Stomach (tissue), 9 donors: Measurements from ENCODE around the gene NRG2. TPM values are rescaled to one million over a fixed set of nuclear protein-coding genes. Genes with fewer than 3 reads are reported as not detected.

Source experiments
- DNase-seq, 2 donors: peaks; one replicate each; pipeline versions ENCODE4 v3.0.0 to v3.0.0-alpha.2; 2013 to 2019
- H3K27ac ChIP-seq, 5 donors: fragments of 200-600 bp in 4 of 5; sonication (generic) in 4 of 5; one replicate each; pipeline ENCODE4 v1.5.1; 2013 to 2019; ENCODE audit warnings: mild to moderate bottlenecking in 1 of 5, moderate library complexity in 1 of 5
- H3K27me3 ChIP-seq, 3 donors: fragments of 200-600 bp; sonication (generic); one replicate each; pipeline ENCODE4 v1.5.1; 2017 to 2019; ENCODE audit warnings: mixed run types in 1 of 3
- H3K36me3 ChIP-seq, 4 donors: fragments of 200-600 bp; sonication (generic); 1 replicate in 3 of 4; 2 replicates in 1 of 4; pipeline ENCODE4 v1.5.1; 2016 to 2019
- H3K4me1 ChIP-seq, 4 donors: fragments of 200-600 bp; sonication (generic); one replicate each; pipeline ENCODE4 v1.5.1; 2016 to 2019
- H3K4me3 ChIP-seq, 4 donors: fragments of 200-600 bp; sonication (generic) in 3 of 4; one replicate each; pipeline ENCODE4 v1.5.1; 2016 to 2019; ENCODE audit warnings: mild to moderate bottlenecking in 1 of 4
- H3K9me3 ChIP-seq, 4 donors: fragments of 200-600 bp; sonication (generic); one replicate each; pipeline ENCODE4 v1.5.1; 2016 to 2019
- EP300 ChIP-seq: sonication (generic); formaldehyde crosslinking; IDR thresholded peaks from one replicate; pipeline ENCODE4 v1.6.1; 2017; ENCODE audit warnings: antibody characterized with exemption
- POLR2A ChIP-seq, 4 donors: fragments of 450-650 bp; IDR thresholded peaks; one replicate each; pipeline ENCODE4 v1.6.1; 2016; ENCODE audit warnings: antibody characterized with exemption in 4 of 4, control low read depth in 2 of 4, mild to moderate bottlenecking in 1 of 4, moderate library complexity in 1 of 4
- POLR2AphosphoS5 ChIP-seq, 3 donors: sonication (generic); formaldehyde crosslinking; IDR thresholded peaks; one replicate each; pipeline ENCODE4 v1.6.1; 2016; ENCODE audit warnings: antibody characterized with exemption in 3 of 3
- WGBS, 5 donors: extraction: QIAGEN DNeasy Blood & Tissue Kit in 3 of 5; methylation state at CpG; one replicate each; pipeline versions ENCODE4 v1.1.5 to v1.1.7; 2013 to 2018; 5-methylcytosine and 5-hydroxymethylcytosine counted together
- intact Hi-C: fragments of 100-400 bp; cut with DNase I; formaldehyde crosslinking; loops from one replicate; pipeline ENCODE4 v1.15.1; 2023; ENCODE audit warnings: low total_unique reads
- polyA plus RNA-seq, 3 donors: library from polyadenylated mRNA; stranded (reverse); fragments of 200-250 nt; gene quantifications; one replicate each; pipeline ENCODE4 v1.2.3, GENCODE V29; 2013
- total RNA-seq, 5 donors: library from RNA; depleted of rRNA; stranded (reverse); fragments of >200 nt; gene quantifications; one replicate each; pipeline versions ENCODE4 v1.1.0 to v1.2.3, GENCODE V29; 2014 to 2016
- TF ChIP-seq, protein P1 (sequence below), 7 experiments: fragments of 450-650 bp in 4 of 7; fragments of 200-600 bp in 3 of 7; sonication (generic) in 3 of 7; IDR thresholded peaks; one replicate each; pipeline ENCODE4 v1.5.1; 2016 to 2019; ENCODE audit warnings: antibody characterized with exemption in 7 of 7, control low read depth in 2 of 7, mild to moderate bottlenecking in 1 of 7
- donor health status: healthy with polysubstance abuse.
- donor health status: Bipolar disorder and iron deficiency.
- donor health status: healthy.

The NRG2 gene
- total and polyA plus RNA-seq, 8 donors = 0.25 to 22.2 (median 1.2) TPM; not detected in 1

GRCh38 chr5:139914218-139914807, 128.8 kb downstream of the NRG2 start:
- TF ChIP-seq POLR2AphosphoS5 (IDR thresholded peaks at IDR 0.05) (no peak), POLR2A (IDR thresholded peaks at IDR 0.05) (no peak), EP300 (no peak)
- TF ChIP-seq, protein P1, sequence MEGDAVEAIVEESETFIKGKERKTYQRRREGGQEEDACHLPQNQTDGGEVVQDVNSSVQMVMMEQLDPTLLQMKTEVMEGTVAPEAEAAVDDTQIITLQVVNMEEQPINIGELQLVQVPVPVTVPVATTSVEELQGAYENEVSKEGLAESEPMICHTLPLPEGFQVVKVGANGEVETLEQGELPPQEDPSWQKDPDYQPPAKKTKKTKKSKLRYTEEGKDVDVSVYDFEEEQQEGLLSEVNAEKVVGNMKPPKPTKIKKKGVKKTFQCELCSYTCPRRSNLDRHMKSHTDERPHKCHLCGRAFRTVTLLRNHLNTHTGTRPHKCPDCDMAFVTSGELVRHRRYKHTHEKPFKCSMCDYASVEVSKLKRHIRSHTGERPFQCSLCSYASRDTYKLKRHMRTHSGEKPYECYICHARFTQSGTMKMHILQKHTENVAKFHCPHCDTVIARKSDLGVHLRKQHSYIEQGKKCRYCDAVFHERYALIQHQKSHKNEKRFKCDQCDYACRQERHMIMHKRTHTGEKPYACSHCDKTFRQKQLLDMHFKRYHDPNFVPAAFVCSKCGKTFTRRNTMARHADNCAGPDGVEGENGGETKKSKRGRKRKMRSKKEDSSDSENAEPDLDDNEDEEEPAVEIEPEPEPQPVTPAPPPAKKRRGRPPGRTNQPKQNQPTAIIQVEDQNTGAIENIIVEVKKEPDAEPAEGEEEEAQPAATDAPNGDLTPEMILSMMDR (IDR thresholded peaks at IDR 0.05) = no peak
- intact Hi-C loops = no loop called here
- H3K9me3 ChIP-seq = no peaks in the 10 kb centered on the region
- WGBS, 5 donors = 58 to 77% (median 68%) methylated on average over 7 of the region's 7 CpGs
- H3K4me1 ChIP-seq = no peaks in the 10 kb centered on the region
- H3K4me3 ChIP-seq = no peak overlapping the region
- peak in 1 of 2 donors; percentile 38 for DNase-seq
- no peaks in the 10 kb centered on the region for H3K36me3 ChIP-seq
- no peak overlapping the region for H3K27ac ChIP-seq
- no peaks in the 10 kb centered on the region for H3K27me3 ChIP-seq

DNA sequence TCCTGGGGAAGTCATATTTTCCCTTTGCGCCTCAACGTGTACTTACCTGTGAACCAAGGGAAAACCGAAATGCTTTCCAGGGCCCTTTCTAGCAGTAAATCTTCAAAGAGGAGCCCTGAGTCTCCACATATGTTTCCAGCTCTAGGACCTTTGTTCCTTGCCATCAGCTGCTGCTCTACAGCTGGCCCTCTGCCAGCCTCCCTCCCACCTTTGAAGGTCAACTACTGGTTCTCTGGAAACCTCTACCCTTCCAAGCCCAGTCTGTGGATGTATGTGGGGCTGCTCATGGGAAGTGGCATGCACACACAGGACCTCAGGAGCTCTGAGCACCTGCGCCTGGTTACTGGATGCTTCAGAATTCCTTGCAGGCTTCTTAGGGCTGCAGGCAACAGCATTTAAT, 130.3 kb downstream of the NRG2 start:
- Histone ChIP-seq H3K27ac (no peak overlapping the region), H3K9me3 (no peaks in the 10 kb centered on the region), H3K27me3 (no peaks in the 10 kb centered on the region), H3K4me3 (no peak overlapping the region), H3K36me3 (no peaks in the 10 kb centered on the region), H3K4me1 (no peaks in the 10 kb centered on the region)
- peak in 1 of 2 donors; percentile 65 for DNase-seq
- WGBS, 5 donors = 68 to 83% (median 76%) methylated on average over 4 of the region's 4 CpGs
- TF ChIP-seq, protein P1 (IDR thresholded peaks at IDR 0.05) = no peak
- TF ChIP-seq EP300 = no peak
- TF ChIP-seq POLR2A (IDR thresholded peaks at IDR 0.05) = no peak
- no peak for TF ChIP-seq POLR2AphosphoS5 (IDR thresholded peaks at IDR 0.05)
- intact Hi-C loops = no loop called here

DNA sequence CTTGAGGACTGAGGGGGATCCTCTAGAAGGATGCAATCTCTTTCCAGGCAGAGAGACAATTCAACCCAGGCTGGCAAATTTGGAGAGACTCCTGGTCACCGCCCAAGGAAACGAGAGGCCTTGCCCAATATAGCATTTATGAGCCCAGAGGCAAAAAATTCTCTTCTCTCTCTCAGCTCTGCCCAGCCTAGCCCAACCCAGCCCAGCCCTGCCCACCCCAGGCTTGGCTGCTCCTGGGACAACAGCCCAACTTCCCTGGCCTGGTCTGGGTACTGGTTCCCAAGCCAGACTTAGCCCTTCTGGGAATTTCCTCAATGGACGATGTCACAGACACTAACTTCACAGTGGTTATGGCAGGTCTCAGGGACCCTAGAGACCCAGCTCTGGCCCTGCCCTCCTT, 130.9 kb downstream of the NRG2 start:
- WGBS, 5 donors = 83 to 97% (median 93%) methylated on average over 2 to 3 of the region's 3 CpGs

GRCh38 chr5:139911425-139912120, 131.5 kb downstream of the NRG2 start:
- Histone ChIP-seq H3K9me3 (no peaks in the 10 kb centered on the region), H3K27ac (no peak overlapping the region), H3K36me3 (no peaks in the 10 kb centered on the region), H3K4me1 (no peaks in the 10 kb centered on the region), H3K27me3 (peaks cover 0 to 2% (median 0%) of the 10 kb centered on the region in 3 donors), H3K4me3 (no peak overlapping the region)
- 77 to 95% (median 95%) methylated on average over 4 of the region's 4 CpGs for WGBS, 5 donors
- intact Hi-C loops = no loop called here
- DNase-seq = no peak
- TF ChIP-seq, protein P1 (IDR thresholded peaks at IDR 0.05) = no peak
- TF ChIP-seq POLR2AphosphoS5 (IDR thresholded peaks at IDR 0.05) (no peak), POLR2A (IDR thresholded peaks at IDR 0.05) (no peak)

More for the DNA sequence above, 130.9 kb downstream of the NRG2 start:
- intact Hi-C loops = no loop called here
- Histone ChIP-seq H3K4me3 (no peak overlapping the region), H3K27me3 (no peaks in the 10 kb centered on the region), H3K27ac (no peak overlapping the region), H3K36me3 (no peaks in the 10 kb centered on the region), H3K9me3 (no peaks in the 10 kb centered on the region), H3K4me1 (no peaks in the 10 kb centered on the region)
- no peak for DNase-seq
- TF ChIP-seq POLR2A (IDR thresholded peaks at IDR 0.05) = no peak
- TF ChIP-seq, protein P1 (IDR thresholded peaks at IDR 0.05) = no peak
- no peak for TF ChIP-seq EP300
- TF ChIP-seq POLR2AphosphoS5 (IDR thresholded peaks at IDR 0.05) = no peak
